MG63 (cell line): ENCODE measurements around the gene PBXIP1. TPM values are rescaled to one million over a fixed set of nuclear protein-coding genes. Genes with fewer than 3 reads are reported as not detected.

ENCODE experiments used
- DNase-seq: peaks from one replicate; pipeline ENCODE4 v3.0.0-alpha.2; 2020
- H3K27me3 ChIP-seq: fragments of 250-450 bp; sonication (Bioruptor Pico); 2 replicates; pipeline ENCODE4 v1.5.1; 2020; ENCODE audit warnings: mild to moderate bottlenecking, moderate library complexity
- H3K36me3 ChIP-seq: fragments of 250-450 bp; sonication (Bioruptor Pico); 2 replicates; pipeline ENCODE4 v1.5.1; 2020; ENCODE audit warnings: mild to moderate bottlenecking, moderate library complexity
- H3K4me3 ChIP-seq: fragments of 250-450 bp; sonication (Bioruptor Pico); 2 replicates; pipeline ENCODE4 v1.5.1; 2020; ENCODE audit warnings: mild to moderate bottlenecking, moderate library complexity
- H3K9me3 ChIP-seq: fragments of 250-450 bp; sonication (Bioruptor Pico); 2 replicates; pipeline ENCODE4 v1.5.1; 2020; ENCODE audit warnings: mild to moderate bottlenecking, moderate library complexity
- total RNA-seq: library from RNA; depleted of rRNA; stranded (reverse); fragments of >200 nt; shearing (Covaris generic); gene quantifications from 2 replicates; pipeline ENCODE4 v1.2.3, GENCODE V29; 2014; ENCODE audit warnings: low replicate concordance; rRNA removed

Gene PBXIP1
- total RNA-seq, 1 experiment from 2014 or later, result 16.0 TPM

DNA sequence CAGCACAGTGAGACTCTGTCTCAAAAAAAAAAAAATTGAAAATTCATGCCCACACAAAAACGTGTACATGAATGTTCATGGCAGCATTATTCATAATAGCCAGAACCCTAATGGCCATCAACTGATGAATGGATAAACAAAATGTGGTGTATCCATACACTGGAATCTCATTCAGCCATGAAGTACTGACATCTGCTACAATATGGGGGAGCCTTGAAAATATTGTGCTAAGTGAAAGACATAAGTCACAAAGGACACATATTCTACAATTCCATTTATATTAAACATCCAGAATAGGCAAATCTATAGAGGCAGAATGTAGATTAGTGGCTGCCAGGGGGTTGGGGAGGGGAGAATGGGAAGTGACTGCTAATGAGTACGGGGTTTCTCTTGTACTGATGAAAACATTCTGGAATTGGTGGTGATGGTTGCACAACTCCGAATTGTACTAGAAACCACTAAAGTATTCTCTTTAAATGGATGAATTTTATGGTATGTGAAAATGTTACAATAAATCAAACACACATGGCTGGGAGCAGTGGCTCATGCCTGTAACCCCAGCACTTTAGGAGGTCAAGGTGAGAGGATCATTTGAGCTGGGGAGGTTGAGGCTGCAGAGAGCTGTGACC is 52.8 kb downstream of the PBXIP1 start:
- H3K27me3 ChIP-seq, result no peaks in the 10 kb centered on the region
- no peak for DNase-seq
- no peak overlapping the region for H3K4me3 ChIP-seq
- H3K9me3 ChIP-seq, result no peaks in the 10 kb centered on the region
- H3K36me3 ChIP-seq, result no peaks in the 10 kb centered on the region

DNA sequence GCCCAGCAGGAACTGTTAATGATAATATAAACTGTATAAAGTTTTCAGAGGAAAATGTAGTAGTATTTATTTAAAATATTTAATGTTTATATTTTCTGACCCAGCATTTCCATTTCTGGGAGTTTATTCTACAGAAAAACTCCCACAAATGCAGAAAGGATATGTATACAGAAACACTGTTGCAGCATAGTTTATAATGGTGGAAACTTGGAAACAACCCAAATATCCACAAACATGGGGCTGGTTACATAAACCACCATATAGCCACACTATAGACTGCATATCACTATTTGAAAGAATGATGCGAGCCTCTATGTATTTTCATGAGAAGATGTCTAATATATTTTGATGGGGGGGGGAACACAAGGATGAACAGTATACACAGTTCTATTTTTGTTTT is 54.3 kb downstream of the PBXIP1 start:
- H3K36me3 ChIP-seq, result no peaks in the 10 kb centered on the region
- DNase-seq, result no peak
- no peak overlapping the region for H3K4me3 ChIP-seq
- H3K27me3 ChIP-seq, result no peaks in the 10 kb centered on the region
- no peaks in the 10 kb centered on the region for H3K9me3 ChIP-seq

DNA sequence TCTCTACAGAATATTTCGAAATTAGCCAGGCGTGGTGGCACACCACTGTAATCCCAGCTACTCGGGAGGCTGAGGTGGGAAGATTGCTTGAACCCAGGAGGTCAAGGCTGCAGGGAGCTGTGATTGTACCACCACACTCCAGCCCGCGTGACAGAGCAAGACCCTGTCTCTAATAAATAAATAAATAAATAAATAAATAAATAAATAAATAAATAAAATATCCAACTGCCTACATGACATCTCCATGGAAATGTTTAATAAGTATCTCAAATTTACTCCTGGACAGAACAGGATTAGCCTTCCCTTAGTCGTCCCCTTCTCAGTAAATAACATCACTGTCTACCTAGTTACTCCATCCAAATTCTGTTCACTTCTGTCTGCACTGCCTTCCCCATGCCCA is 56.9 kb downstream of the PBXIP1 start:
- Histone ChIP-seq H3K27me3 (0 out of 2 replicates have a peak, but pooled peaks cover 3% of the 10 kb centered on the region), H3K4me3 (no peak overlapping the region), H3K36me3 (no peaks in the 10 kb centered on the region), H3K9me3 (no peaks in the 10 kb centered on the region)
- DNase-seq, result no peak

DNA sequence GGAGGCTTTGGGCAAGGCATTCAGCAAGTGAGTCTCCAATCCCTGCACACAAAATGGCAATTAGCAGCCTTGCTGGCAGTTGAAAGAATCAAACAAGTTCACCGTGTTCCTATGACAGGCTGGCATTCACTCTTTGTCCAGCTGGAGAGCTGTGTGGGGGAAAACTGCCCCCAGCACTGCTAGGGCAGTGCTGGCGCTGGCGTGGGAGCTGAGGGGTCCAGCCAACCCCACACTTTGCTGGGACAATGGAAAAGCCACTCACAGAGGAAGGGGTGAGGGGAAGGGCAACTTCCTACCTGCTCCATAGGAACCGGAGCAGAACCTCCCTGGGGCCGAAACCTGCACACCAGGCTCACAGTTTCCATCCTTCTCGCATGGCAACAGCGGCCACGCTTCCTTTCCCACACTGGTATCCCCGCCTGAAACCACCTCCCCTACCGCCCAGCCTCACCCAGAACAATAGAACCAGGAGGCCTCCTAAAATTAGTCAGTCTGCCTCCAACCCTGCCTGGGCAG is 59.1 kb downstream of the PBXIP1 start:
- no peaks in the 10 kb centered on the region for H3K36me3 ChIP-seq
- H3K9me3 ChIP-seq, result no peaks in the 10 kb centered on the region
- H3K27me3 ChIP-seq, result 0 out of 2 replicates have a peak, but pooled peaks cover 3% of the 10 kb centered on the region
- no peak for DNase-seq
- H3K4me3 ChIP-seq, result no peak overlapping the region

DNA sequence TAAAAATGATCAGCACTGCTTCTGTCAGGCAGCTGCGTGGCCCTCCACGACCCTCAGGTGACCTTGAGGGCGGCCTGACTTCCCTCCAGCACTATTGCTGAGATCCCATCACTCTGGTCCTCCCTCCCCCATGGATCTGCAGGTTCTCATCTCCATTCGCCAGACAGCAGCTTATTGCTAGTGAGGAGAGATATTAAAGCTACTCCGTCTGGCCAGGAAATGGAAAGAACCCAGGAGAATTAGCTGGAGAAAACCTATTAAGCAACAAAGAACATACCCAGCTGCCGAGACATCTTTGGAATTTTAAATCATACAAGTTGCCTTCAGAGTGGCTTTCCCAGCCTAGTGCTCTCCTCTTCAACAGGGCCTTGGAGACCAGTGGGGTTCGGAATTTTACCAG is 60.1 kb downstream of the PBXIP1 start:
- DNase-seq, result no peak
- Histone ChIP-seq H3K9me3 (no peaks in the 10 kb centered on the region), H3K36me3 (no peaks in the 10 kb centered on the region), H3K4me3 (no peak overlapping the region), H3K27me3 (0 out of 2 replicates have a peak, but pooled peaks cover 3% of the 10 kb centered on the region)

Other genes with a start within 250 kb of the PBXIP1 start
- gene KCNN3, start 85.8 kb downstream of the PBXIP1 start, total RNA-seq, result 1.6 TPM in 1 of 2 replicates, not detected in the other
- gene PMVK, start 19.4 kb downstream of the PBXIP1 start, total RNA-seq, result 68.7 and 77.6 TPM in 2 replicates
- 10.3 and 16.2 TPM in 2 replicates for gene PYGO2, start 5.7 kb upstream of the PBXIP1 start, total RNA-seq
- gene SHC1, start 14.6 kb upstream of the PBXIP1 start, total RNA-seq, result 140 and 175 TPM in 2 replicates
- 124 and 222 TPM in 2 replicates for gene CKS1B, start 18.6 kb upstream of the PBXIP1 start, total RNA-seq
- gene FLAD1, start 27.2 kb upstream of the PBXIP1 start, total RNA-seq, result 39.6 and 49.6 TPM in 2 replicates
- gene LENEP, start 37.5 kb upstream of the PBXIP1 start, total RNA-seq, result not detected in 2 replicates
- gene ZBTB7B, start 46.7 kb upstream of the PBXIP1 start, total RNA-seq, result 25.7 and 60.5 TPM in 2 replicates
- gene DCST2, start 77.7 kb upstream of the PBXIP1 start, total RNA-seq, result not detected in 2 replicates
- not detected in 2 replicates for gene DCST1, start 77.7 kb upstream of the PBXIP1 start, total RNA-seq
- gene ADAM15, start 95.2 kb upstream of the PBXIP1 start, total RNA-seq, result 189 and 285 TPM in 2 replicates
- 12.0 and 13.0 TPM in 2 replicates for gene EFNA4, start 107.6 kb upstream of the PBXIP1 start, total RNA-seq
- 0.64 and 3.0 TPM in 2 replicates for gene EFNA3, start 122.7 kb upstream of the PBXIP1 start, total RNA-seq
- gene EFNA1, start 171.8 kb upstream of the PBXIP1 start, total RNA-seq, result 0.37 and 4.1 TPM in 2 replicates
- gene SLC50A1, start 179.8 kb upstream of the PBXIP1 start, total RNA-seq, result 25.9 and 56.9 TPM in 2 replicates
- 48.9 TPM in 1 of 2 replicates, not detected in the other for gene DPM3, start 184.4 kb upstream of the PBXIP1 start, total RNA-seq
- gene KRTCAP2, start 217.2 kb upstream of the PBXIP1 start, total RNA-seq, result 220 and 236 TPM in 2 replicates
- gene TRIM46, start 217.8 kb upstream of the PBXIP1 start, total RNA-seq, result not detected in 2 replicates